OCI-LY7 (cell line): ENCODE results near the gene ABHD17A. TPM values are rescaled to one million over a fixed set of nuclear protein-coding genes. Genes with fewer than 3 reads are reported as not detected.
A peak's percentile ranks its signal among the peaks of the same experiment; 100 is the strongest.

Experiments
- BruUV-seq: library from RNA; stranded (reverse); fragments of 400-500 nt; replicated peaks from 2 replicates; lab custom pipeline; 2021; lab: Mats Ljungman, UMichigan
- CTCF ChIA-PET: fragments of 300-600 bp; sonication (Branson Sonifier 250); formaldehyde crosslinking; loops from one replicate; lab custom pipeline; 2022; ENCODE audit warnings: antibody characterized with exemption; ENCODE audit not compliant: unreplicated experiment; lab: Charles Lee
- POLR2A ChIA-PET: fragments of 300-600 bp; sonication (Branson Sonifier 250); formaldehyde crosslinking; loops from one replicate; lab custom pipeline; 2022; ENCODE audit warnings: antibody characterized with exemption; lab: Charles Lee
- DNase-seq: peaks from one replicate; pipeline ENCODE4 v3.0.0-alpha.2; 2015; ENCODE audit warnings: low spot score
- H2AFZ ChIP-seq: fragments of 200-600 bp; sonication (generic), shearing (Covaris generic); 2 replicates; pipeline ENCODE4 v1.6.1; 2014; ENCODE audit warnings: mild to moderate bottlenecking, antibody characterized with exemption, low read length, moderate library complexity
- H3K27ac ChIP-seq: fragments of 200-600 bp; sonication (generic); 2 replicates; pipeline ENCODE4 v1.5.1; 2014; ENCODE audit warnings: mixed run types, low read depth, mild to moderate bottlenecking, moderate library complexity, low read length, inconsistent platforms; ENCODE audit not compliant: poor library complexity, severe bottlenecking
- H3K36me3 ChIP-seq: fragments of 200-600 bp; sonication (generic); 2 replicates; pipeline ENCODE4 v1.6.1; 2014; ENCODE audit warnings: mild to moderate bottlenecking, antibody characterized with exemption, low read length, moderate library complexity, mixed read lengths; ENCODE audit not compliant: insufficient read depth
- H3K4me1 ChIP-seq: fragments of 200-600 bp; sonication (generic); 2 replicates; pipeline ENCODE4 v1.5.1; 2014; ENCODE audit warnings: mild to moderate bottlenecking, low read length; ENCODE audit not compliant: insufficient read depth, poor library complexity, severe bottlenecking
- H3K4me2 ChIP-seq: fragments of 200-600 bp; sonication (generic); 2 replicates; pipeline ENCODE4 v1.6.1; 2014; ENCODE audit warnings: mild to moderate bottlenecking, low read length
- H3K4me3 ChIP-seq: fragments of 200-600 bp; sonication (generic); 2 replicates; pipeline ENCODE4 v1.5.1; 2014; ENCODE audit warnings: mild to moderate bottlenecking, low read depth, low read length; ENCODE audit not compliant: poor library complexity, severe bottlenecking
- H3K79me2 ChIP-seq: fragments of 200-600 bp; sonication (generic); 2 replicates; pipeline ENCODE4 v1.6.1; 2016; ENCODE audit warnings: low read depth, mild to moderate bottlenecking, low read length, moderate library complexity, mixed read lengths; ENCODE audit not compliant: insufficient read depth
- H3K9me2 ChIP-seq: fragments of 200-600 bp; sonication (generic); 2 replicates; pipeline ENCODE4 v1.6.1; 2016; ENCODE audit warnings: mild to moderate bottlenecking, low read length, mixed read lengths; ENCODE audit not compliant: insufficient read depth
- H3K9me3 ChIP-seq: fragments of 200-600 bp; sonication (generic); 2 replicates; pipeline ENCODE4 v1.6.1; 2014; ENCODE audit warnings: mild to moderate bottlenecking, mixed run types, low read length, mixed read lengths
- H4K20me1 ChIP-seq: fragments of 200-600 bp; sonication (generic); 2 replicates; pipeline ENCODE4 v1.6.1; 2014; ENCODE audit warnings: mild to moderate bottlenecking, antibody characterized with exemption, low read length, moderate library complexity, mixed read lengths; ENCODE audit not compliant: insufficient read depth
- EZH2phosphoT487 ChIP-seq: fragments of 200-600 bp; sonication (generic); IDR thresholded peaks from 2 replicates; pipeline ENCODE4 v1.6.1; 2018; ENCODE audit warnings: low read depth, borderline replicate concordance, mild to moderate bottlenecking, mixed run types, antibody characterized with exemption, low read length, moderate library complexity, mixed read lengths
- intact Hi-C: fragments of 100-400 bp; cut with micrococcal nuclease; formaldehyde crosslinking; loops from one replicate; pipeline ENCODE4 v1.10.0; 2022; ENCODE audit not compliant: unreplicated experiment
- total RNA-seq, 2 experiments: library from RNA; depleted of rRNA in 1 of 2; stranded (reverse); fragments of >200 nt in 1 of 2; shearing (Covaris generic) in 1 of 2; gene quantifications; 2 replicates each; pipeline ENCODE4 v1.2.3, GENCODE V29; 2014 to 2022
- TF ChIP-seq, protein P1 (sequence below): fragments of 200-600 bp; sonication (generic); conservative IDR thresholded peaks from 2 replicates; pipeline ENCODE4 v1.5.1; 2014; ENCODE audit warnings: mild to moderate bottlenecking, antibody characterized with exemption, low read length, moderate library complexity, mixed read lengths

Gene ABHD17A
- total RNA-seq, 2 experiments from 2014 or later, result 71.3 to 130 TPM

GRCh38 chr19:1860042-1860775 lies 25.1 kb downstream of the ABHD17A start:
- no TSS peak for BruUV-seq
- Histone ChIP-seq H2AFZ (no peak overlapping the region), H3K4me2 (peak overlapping the region; percentile 98), H3K4me1 (peaks cover 69% of the 10 kb centered on the region), H3K4me3 (peak overlapping the region; percentile 97), H3K9me2 (no peaks in the 10 kb centered on the region), H3K9me3 (no peaks in the 10 kb centered on the region), H3K27ac (no peak overlapping the region), H3K36me3 (peaks cover 7% of the 10 kb centered on the region; the same call in 1 of the 2 replicates), H4K20me1 (peaks cover 23% of the 10 kb centered on the region), H3K79me2 (peaks cover 69% of the 10 kb centered on the region)
- ChIA-PET CTCF (no interaction called here), POLR2A (no interaction called here)
- no peak for TF ChIP-seq EZH2phosphoT487
- TF ChIP-seq, protein P1, sequence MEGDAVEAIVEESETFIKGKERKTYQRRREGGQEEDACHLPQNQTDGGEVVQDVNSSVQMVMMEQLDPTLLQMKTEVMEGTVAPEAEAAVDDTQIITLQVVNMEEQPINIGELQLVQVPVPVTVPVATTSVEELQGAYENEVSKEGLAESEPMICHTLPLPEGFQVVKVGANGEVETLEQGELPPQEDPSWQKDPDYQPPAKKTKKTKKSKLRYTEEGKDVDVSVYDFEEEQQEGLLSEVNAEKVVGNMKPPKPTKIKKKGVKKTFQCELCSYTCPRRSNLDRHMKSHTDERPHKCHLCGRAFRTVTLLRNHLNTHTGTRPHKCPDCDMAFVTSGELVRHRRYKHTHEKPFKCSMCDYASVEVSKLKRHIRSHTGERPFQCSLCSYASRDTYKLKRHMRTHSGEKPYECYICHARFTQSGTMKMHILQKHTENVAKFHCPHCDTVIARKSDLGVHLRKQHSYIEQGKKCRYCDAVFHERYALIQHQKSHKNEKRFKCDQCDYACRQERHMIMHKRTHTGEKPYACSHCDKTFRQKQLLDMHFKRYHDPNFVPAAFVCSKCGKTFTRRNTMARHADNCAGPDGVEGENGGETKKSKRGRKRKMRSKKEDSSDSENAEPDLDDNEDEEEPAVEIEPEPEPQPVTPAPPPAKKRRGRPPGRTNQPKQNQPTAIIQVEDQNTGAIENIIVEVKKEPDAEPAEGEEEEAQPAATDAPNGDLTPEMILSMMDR, result no peak
- intact Hi-C loops, result no loop called here
- DNase-seq, result peak; percentile 62

GRCh38 chr19:1859331-1859781 lies 25.9 kb downstream of the ABHD17A start:
- BruUV-seq, result no TSS peak
- H3K36me3 ChIP-seq, result peaks cover 10% of the 10 kb centered on the region
- TF ChIP-seq EZH2phosphoT487, result no peak
- TF ChIP-seq, protein P1, result no peak
- no peaks in the 10 kb centered on the region for H3K9me2 ChIP-seq
- ChIA-PET CTCF (no interaction called here), POLR2A (no interaction called here)
- DNase-seq, result no peak
- H3K4me2 ChIP-seq, result peak overlapping the region; percentile 98
- no peak overlapping the region for H3K4me3 ChIP-seq
- peaks cover 73% of the 10 kb centered on the region for H3K4me1 ChIP-seq
- intact Hi-C loops, result no loop called here
- no peaks in the 10 kb centered on the region for H3K9me3 ChIP-seq
- H3K27ac ChIP-seq, result peak overlapping the region; percentile 86
- H3K79me2 ChIP-seq, result peaks cover 77% of the 10 kb centered on the region
- H2AFZ ChIP-seq, result no peak overlapping the region
- H4K20me1 ChIP-seq, result peaks cover 28% of the 10 kb centered on the region
